Upper lobe of left lung (tissue), 4 donors: ENCODE measurements around the gene PTPRD.

ENCODE experiments used
- EP300 ChIP-seq, 4 donors: sonication (generic); formaldehyde crosslinking; IDR thresholded peaks; one replicate each; pipeline ENCODE4 v1.5.1; 2017; ENCODE audit warnings: antibody characterized with exemption in 4 of 4, control low read depth in 2 of 4
- POLR2A ChIP-seq, 4 donors: fragments of 450-650 bp; IDR thresholded peaks; one replicate each; pipeline ENCODE4 v1.5.1; 2016 to 2017; ENCODE audit warnings: antibody characterized with exemption in 4 of 4, mild to moderate bottlenecking in 2 of 4
- POLR2AphosphoS5 ChIP-seq, 2 donors: sonication (generic); formaldehyde crosslinking; IDR thresholded peaks; one replicate each; pipeline ENCODE4 v1.5.1; 2017; ENCODE audit warnings: antibody characterized with exemption in 2 of 2
- TF ChIP-seq, protein P1 (sequence below), 6 experiments: fragments of 450-650 bp in 4 of 6; fragments of 200-600 bp in 2 of 6; sonication (generic) in 2 of 6; IDR thresholded peaks; one replicate each; pipeline ENCODE4 v1.5.1; 2016 to 2019; ENCODE audit warnings: antibody characterized with exemption in 6 of 6

DNA sequence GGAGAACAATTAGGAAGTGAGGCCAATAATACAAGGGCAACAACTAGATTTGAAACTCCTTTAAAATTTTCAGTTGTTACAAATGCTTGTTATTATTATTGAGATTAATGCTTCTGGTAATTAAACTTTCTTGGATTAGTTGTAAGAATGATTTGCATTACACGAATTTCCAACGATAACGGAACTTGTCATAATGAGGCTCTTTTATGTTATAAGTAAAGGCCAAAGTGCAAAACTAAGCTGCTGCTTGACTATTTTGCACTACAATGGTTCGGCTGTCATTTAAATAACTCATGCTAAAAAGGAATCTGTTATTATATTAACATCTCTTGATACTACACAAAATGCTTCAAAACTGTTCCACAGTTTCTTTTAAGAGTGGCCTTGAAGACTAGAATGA is 1007.1 kb downstream of the PTPRD start:
- TF ChIP-seq, protein P1, sequence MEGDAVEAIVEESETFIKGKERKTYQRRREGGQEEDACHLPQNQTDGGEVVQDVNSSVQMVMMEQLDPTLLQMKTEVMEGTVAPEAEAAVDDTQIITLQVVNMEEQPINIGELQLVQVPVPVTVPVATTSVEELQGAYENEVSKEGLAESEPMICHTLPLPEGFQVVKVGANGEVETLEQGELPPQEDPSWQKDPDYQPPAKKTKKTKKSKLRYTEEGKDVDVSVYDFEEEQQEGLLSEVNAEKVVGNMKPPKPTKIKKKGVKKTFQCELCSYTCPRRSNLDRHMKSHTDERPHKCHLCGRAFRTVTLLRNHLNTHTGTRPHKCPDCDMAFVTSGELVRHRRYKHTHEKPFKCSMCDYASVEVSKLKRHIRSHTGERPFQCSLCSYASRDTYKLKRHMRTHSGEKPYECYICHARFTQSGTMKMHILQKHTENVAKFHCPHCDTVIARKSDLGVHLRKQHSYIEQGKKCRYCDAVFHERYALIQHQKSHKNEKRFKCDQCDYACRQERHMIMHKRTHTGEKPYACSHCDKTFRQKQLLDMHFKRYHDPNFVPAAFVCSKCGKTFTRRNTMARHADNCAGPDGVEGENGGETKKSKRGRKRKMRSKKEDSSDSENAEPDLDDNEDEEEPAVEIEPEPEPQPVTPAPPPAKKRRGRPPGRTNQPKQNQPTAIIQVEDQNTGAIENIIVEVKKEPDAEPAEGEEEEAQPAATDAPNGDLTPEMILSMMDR (IDR thresholded peaks at IDR 0.05), result no peak
- no peak for TF ChIP-seq POLR2A (IDR thresholded peaks at IDR 0.05)
- no peak for TF ChIP-seq EP300 (IDR thresholded peaks at IDR 0.05)
- TF ChIP-seq POLR2AphosphoS5 (IDR thresholded peaks at IDR 0.05), result no peak
